ENCODE data around the gene OR10V1. TPM values are rescaled to one million over a fixed set of nuclear protein-coding genes. Genes with fewer than 3 reads are reported as not detected.
A peak's percentile ranks its signal among the peaks of the same experiment; 100 is the strongest.
"Not testable (repeated sequence)": the region's sequence is repeated elsewhere in the genome, so short reads cannot be mapped to it uniquely, and the experiment has no call there.

OR10V1 gene
- total RNA-seq, 1 experiment from 2014 or later, result not detected

DNA sequence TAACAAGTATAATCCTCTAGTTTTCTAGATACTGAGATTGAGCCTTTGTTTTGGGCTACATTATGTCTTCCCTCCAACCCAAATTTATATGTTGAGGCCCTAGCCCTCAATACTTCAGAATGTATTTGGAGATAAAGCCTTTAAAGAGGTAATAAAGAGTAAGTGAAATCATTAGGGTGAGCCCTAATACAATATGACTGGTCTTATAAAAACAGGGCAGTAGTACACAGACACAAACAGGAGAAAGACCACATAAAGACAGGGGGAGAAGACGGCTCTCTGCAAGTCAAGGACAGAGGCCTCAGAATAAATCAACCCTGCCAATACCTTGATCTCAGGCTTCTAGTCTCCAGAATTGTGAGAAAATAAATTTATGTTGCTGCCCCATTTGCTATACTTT, 6.3 kb downstream of the OR10V1 start:
- Mint-ChIP-seq H3K4me1 (ENCODE audit: insufficient read depth, unreplicated experiment) (peaks cover 25% of the 10 kb centered on the region), H3K4me3 (ENCODE audit: unreplicated experiment) (no peak overlapping the region), H3K27ac (ENCODE audit: low read depth, unreplicated experiment) (peak overlapping the region; percentile 61), H3K27me3 (ENCODE audit: insufficient read depth, unreplicated experiment) (no peaks in the 10 kb centered on the region), H3K9me3 (ENCODE audit: unreplicated experiment) (peaks cover 7% of the 10 kb centered on the region), H3K36me3 (ENCODE audit: insufficient read depth, unreplicated experiment) (no peaks in the 10 kb centered on the region)
- TF ChIP-seq, protein P1, sequence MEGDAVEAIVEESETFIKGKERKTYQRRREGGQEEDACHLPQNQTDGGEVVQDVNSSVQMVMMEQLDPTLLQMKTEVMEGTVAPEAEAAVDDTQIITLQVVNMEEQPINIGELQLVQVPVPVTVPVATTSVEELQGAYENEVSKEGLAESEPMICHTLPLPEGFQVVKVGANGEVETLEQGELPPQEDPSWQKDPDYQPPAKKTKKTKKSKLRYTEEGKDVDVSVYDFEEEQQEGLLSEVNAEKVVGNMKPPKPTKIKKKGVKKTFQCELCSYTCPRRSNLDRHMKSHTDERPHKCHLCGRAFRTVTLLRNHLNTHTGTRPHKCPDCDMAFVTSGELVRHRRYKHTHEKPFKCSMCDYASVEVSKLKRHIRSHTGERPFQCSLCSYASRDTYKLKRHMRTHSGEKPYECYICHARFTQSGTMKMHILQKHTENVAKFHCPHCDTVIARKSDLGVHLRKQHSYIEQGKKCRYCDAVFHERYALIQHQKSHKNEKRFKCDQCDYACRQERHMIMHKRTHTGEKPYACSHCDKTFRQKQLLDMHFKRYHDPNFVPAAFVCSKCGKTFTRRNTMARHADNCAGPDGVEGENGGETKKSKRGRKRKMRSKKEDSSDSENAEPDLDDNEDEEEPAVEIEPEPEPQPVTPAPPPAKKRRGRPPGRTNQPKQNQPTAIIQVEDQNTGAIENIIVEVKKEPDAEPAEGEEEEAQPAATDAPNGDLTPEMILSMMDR (IDR thresholded peaks at IDR 0.05; ENCODE audit: unreplicated experiment), result no peak
- BruUV-seq (replicated peaks), result no TSS peak
- intact Hi-C loops (cut with micrococcal nuclease), result no loop called here
- DNase-seq (ENCODE audit: unreplicated experiment), result no peak
- ChIA-PET CTCF (interaction anchor here (0.6 kb wide), 1 partner anchor 498 kb away, joined by 3 read pairs; no protein-coding TSS in a partner anchor), POLR2A (interaction anchor here (1.0 to 1.3 kb wide), 2 partner anchors 15 to 94 kb away, joined by 3 read pairs; no protein-coding TSS in a partner anchor)

DNA sequence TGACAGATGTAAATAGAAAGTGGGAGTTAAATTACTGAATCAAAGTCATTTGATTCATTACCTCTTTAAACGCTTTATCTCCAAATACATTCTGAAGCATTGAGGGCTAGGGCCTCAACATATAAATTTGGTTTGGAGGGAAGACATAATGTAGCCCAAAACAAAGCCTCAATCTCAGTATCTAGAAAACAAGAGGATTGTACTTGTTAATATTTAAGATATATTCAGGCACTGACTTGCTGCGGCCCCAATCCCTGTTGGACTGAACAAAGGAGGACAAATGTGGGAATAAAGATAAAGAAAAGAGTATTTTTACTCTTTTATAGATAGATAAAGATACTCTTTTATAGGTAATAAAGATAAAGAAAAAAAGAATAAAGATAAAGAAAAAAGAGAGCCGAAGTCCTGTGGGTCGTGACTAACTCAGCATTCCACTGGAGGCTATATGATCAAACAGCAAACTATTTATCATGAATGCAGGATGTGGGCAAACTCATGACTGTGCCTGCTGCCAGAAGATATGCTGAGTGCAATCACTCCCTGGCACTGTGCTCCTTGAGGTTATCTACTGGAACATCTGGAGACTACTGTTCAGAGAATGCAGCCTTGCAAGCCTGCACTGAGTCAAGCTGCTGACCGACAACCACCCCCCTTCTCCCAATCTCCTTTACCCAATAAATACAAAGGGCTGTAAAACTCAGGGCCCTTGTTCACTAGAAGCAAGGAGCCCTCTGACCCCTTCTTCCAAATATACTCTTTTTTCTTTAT, 6.9 kb downstream of the OR10V1 start:
- peaks cover 25% of the 10 kb centered on the region for H3K4me1 Mint-ChIP-seq (ENCODE audit: insufficient read depth, unreplicated experiment)
- H3K4me3 Mint-ChIP-seq (ENCODE audit: unreplicated experiment), result no peak overlapping the region

DNA sequence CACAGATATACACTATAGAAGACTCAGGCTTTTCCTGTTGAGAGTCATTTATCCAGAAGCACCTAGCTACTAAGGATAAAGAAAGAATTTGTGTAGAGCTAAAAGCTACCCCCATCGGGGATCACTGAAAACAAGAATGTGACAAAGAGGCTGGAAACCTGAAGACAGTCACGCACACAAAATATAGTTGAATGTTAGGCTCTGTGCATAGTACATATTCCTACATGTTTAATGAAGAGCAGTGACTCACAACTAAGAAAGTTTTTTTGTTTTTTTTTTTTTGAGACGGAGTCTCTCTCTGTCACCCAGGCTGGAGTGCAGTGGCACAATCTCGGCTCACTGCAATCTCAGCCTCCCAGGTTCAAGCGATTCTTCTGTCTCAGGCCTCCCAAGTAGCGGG, 8.4 kb downstream of the OR10V1 start:
- TF ChIP-seq, protein P1 (IDR thresholded peaks at IDR 0.05; ENCODE audit: unreplicated experiment), result no peak
- Mint-ChIP-seq H3K27ac (ENCODE audit: low read depth, unreplicated experiment) (peak overlapping the region; percentile 61), H3K4me1 (ENCODE audit: insufficient read depth, unreplicated experiment) (peaks cover 25% of the 10 kb centered on the region), H3K9me3 (ENCODE audit: unreplicated experiment) (peaks cover 7% of the 10 kb centered on the region), H3K36me3 (ENCODE audit: insufficient read depth, unreplicated experiment) (no peaks in the 10 kb centered on the region), H3K27me3 (ENCODE audit: insufficient read depth, unreplicated experiment) (no peaks in the 10 kb centered on the region), H3K4me3 (ENCODE audit: unreplicated experiment) (no peak overlapping the region)
- ChIA-PET CTCF (no interaction called here), POLR2A (no interaction called here)
- intact Hi-C loops (cut with micrococcal nuclease), result no loop called here
- no peak for DNase-seq (ENCODE audit: unreplicated experiment)
- no TSS peak for BruUV-seq (replicated peaks)

More for the DNA sequence above, 6.9 kb downstream of the OR10V1 start:
- BruUV-seq (replicated peaks), result no TSS peak
- Mint-ChIP-seq H3K27ac (ENCODE audit: low read depth, unreplicated experiment) (peak overlapping the region; percentile 61), H3K27me3 (ENCODE audit: insufficient read depth, unreplicated experiment) (no peaks in the 10 kb centered on the region), H3K9me3 (ENCODE audit: unreplicated experiment) (peaks cover 7% of the 10 kb centered on the region), H3K36me3 (ENCODE audit: insufficient read depth, unreplicated experiment) (no peaks in the 10 kb centered on the region)
- ChIA-PET CTCF (interaction anchor here (0.6 kb wide), 1 partner anchor 1649 kb away, joined by 3 read pairs; no protein-coding TSS in a partner anchor), POLR2A (interaction anchor here (1.0 to 1.3 kb wide), 3 partner anchors 15 to 95 kb away, joined by 3 read pairs; no protein-coding TSS in a partner anchor)
- DNase-seq (ENCODE audit: unreplicated experiment), result peak; percentile 44
- TF ChIP-seq, protein P1 (IDR thresholded peaks at IDR 0.05; ENCODE audit: unreplicated experiment), result no peak
- intact Hi-C loops (cut with micrococcal nuclease), result no loop called here

DNA sequence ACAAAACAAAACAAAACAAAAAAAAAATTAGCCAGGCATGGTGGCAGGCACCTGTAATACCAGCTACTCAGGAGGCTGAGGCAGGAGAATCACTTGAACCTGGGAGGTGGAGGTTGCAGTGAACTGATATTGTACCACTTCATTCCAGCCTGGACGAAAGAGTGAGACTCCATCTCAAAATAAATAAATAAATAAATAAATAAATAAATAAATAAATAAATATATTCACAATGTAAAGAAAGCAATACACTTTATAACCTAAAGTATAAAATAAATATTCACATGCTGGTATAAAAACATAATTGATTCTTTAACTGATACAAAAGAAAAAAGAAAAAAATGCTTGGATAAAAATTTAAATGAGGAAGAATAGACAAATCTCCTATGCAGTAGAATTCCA, 10.1 kb downstream of the OR10V1 start:
- CTCF ChIA-PET, result interaction anchor here (0.7 kb wide), 1 partner anchor 9 kb away, joined by 4 read pairs; no protein-coding TSS in a partner anchor
- intact Hi-C loops (cut with micrococcal nuclease); H3K27me3 Mint-ChIP-seq (ENCODE audit: insufficient read depth, unreplicated experiment): not testable (repeated sequence)

DNA sequence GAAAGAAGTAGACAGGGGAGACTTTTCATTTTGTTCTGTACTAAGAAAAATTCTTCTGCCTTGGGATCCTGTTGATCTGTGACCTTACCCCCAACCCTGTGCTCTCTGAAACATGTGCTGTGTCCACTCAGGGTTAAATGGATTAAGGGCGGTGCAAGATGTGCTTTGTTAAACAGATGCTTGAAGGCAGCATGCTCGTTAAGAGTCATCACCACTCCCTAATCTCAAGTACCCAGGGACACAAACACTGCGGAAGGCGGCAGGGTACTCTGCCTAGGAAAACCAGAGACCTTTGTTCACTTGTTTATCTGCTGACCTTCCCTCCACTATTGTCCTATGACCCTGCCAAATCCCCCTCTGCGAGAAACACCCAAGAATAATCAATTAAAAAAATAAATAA, 13.5 kb downstream of the OR10V1 start:
- H3K4me3 Mint-ChIP-seq (ENCODE audit: unreplicated experiment); CTCF ChIA-PET; DNase-seq (ENCODE audit: unreplicated experiment); POLR2A ChIA-PET; H3K9me3 Mint-ChIP-seq (ENCODE audit: unreplicated experiment); H3K36me3 Mint-ChIP-seq (ENCODE audit: insufficient read depth, unreplicated experiment); BruUV-seq (replicated peaks); H3K27me3 Mint-ChIP-seq (ENCODE audit: insufficient read depth, unreplicated experiment); H3K27ac Mint-ChIP-seq (ENCODE audit: low read depth, unreplicated experiment); intact Hi-C loops (cut with micrococcal nuclease): not testable (repeated sequence)
- H3K4me1 Mint-ChIP-seq (ENCODE audit: insufficient read depth, unreplicated experiment), result peaks cover 13% of the 10 kb centered on the region

More for the DNA sequence above, 10.1 kb downstream of the OR10V1 start:
- H3K9me3 Mint-ChIP-seq (ENCODE audit: unreplicated experiment); DNase-seq (ENCODE audit: unreplicated experiment); H3K36me3 Mint-ChIP-seq (ENCODE audit: insufficient read depth, unreplicated experiment); H3K4me3 Mint-ChIP-seq (ENCODE audit: unreplicated experiment); BruUV-seq (replicated peaks); H3K27ac Mint-ChIP-seq (ENCODE audit: low read depth, unreplicated experiment): not testable (repeated sequence)
- H3K4me1 Mint-ChIP-seq (ENCODE audit: insufficient read depth, unreplicated experiment), result peaks cover 28% of the 10 kb centered on the region
- POLR2A ChIA-PET, result interaction anchor here (0.7 kb wide), 2 partner anchors 35 to 175 kb away, joined by 3 to 4 read pairs; partner anchors contain the start of gene PATL1

Data from MCF 10A (cell line).